Loucy (cell line): ENCODE data around the gene LRRC10.

Experiments
- EZH2phosphoT487 ChIP-seq: fragments of 200-600 bp; IDR thresholded peaks from 2 replicates; pipeline ENCODE4 v1.6.1; 2018; ENCODE audit warnings: antibody characterized with exemption, mild to moderate bottlenecking, moderate library complexity, borderline replicate concordance
- TF ChIP-seq, protein P1 (sequence below): fragments of 200-600 bp; sonication (generic); conservative IDR thresholded peaks from 2 replicates; pipeline ENCODE4 v1.5.1; 2014; ENCODE audit warnings: mild to moderate bottlenecking, antibody characterized with exemption, low read length

DNA sequence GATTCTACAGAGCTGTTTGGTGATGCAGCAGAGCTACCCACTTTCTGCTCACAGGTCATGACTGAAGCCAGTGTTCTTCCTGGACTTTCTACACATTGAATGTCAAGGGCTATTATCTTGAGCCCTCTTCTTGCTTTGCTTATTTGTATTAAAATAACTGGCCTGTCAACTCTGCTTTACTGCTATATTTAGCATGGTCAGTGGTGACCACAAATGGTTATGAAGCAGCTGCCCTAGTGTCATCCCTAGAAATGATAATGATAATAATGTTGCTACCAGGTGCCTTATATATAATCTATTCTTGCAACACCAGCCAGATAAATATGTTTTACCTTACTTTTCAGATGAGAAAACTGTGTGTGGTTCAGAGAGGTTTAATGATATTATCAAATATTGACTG, 2.6 kb upstream of the LRRC10 start:
- TF ChIP-seq, protein P1, sequence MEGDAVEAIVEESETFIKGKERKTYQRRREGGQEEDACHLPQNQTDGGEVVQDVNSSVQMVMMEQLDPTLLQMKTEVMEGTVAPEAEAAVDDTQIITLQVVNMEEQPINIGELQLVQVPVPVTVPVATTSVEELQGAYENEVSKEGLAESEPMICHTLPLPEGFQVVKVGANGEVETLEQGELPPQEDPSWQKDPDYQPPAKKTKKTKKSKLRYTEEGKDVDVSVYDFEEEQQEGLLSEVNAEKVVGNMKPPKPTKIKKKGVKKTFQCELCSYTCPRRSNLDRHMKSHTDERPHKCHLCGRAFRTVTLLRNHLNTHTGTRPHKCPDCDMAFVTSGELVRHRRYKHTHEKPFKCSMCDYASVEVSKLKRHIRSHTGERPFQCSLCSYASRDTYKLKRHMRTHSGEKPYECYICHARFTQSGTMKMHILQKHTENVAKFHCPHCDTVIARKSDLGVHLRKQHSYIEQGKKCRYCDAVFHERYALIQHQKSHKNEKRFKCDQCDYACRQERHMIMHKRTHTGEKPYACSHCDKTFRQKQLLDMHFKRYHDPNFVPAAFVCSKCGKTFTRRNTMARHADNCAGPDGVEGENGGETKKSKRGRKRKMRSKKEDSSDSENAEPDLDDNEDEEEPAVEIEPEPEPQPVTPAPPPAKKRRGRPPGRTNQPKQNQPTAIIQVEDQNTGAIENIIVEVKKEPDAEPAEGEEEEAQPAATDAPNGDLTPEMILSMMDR: no peak
- TF ChIP-seq EZH2phosphoT487: no peak
